Activated naive CD8-positive, alpha-beta T cell treated with anti-CD3 and anti-CD28 coated beads for 36 hours (primary cell): ENCODE data around the gene CCDC138. TPM values are rescaled to one million over a fixed set of nuclear protein-coding genes. Genes with fewer than 3 reads are reported as not detected.

ENCODE experiments used
- DNase-seq: peaks from one replicate; pipeline ENCODE4 v3.0.0; 2021
- H3K27ac Mint-ChIP-seq: one replicate; pipeline ENCODE4 v1.8.0; 2022; ENCODE audit warnings: mild to moderate bottlenecking, moderate library complexity, mixed read lengths
- H3K27me3 Mint-ChIP-seq: one replicate; pipeline ENCODE4 v1.8.0; 2022; ENCODE audit warnings: mild to moderate bottlenecking, mixed read lengths
- H3K36me3 Mint-ChIP-seq: one replicate; pipeline ENCODE4 v1.8.0; 2021; ENCODE audit warnings: mild to moderate bottlenecking, mixed read lengths
- H3K4me1 Mint-ChIP-seq: one replicate; pipeline ENCODE4 v1.8.0; 2021; ENCODE audit warnings: mixed read lengths
- H3K4me3 Mint-ChIP-seq: one replicate; pipeline ENCODE4 v1.8.0; 2022; ENCODE audit warnings: mild to moderate bottlenecking, moderate library complexity, mixed read lengths
- H3K9me3 Mint-ChIP-seq: one replicate; pipeline ENCODE4 v1.8.0; 2022; ENCODE audit warnings: mixed read lengths
- total RNA-seq, 2 experiments: library from RNA; stranded (reverse); gene quantifications; one replicate each; pipeline ENCODE4 v1.2.3, GENCODE V29; 2021

Gene CCDC138
- total RNA-seq, 2 experiments from 2014 or later, result 15.0 to 17.0 TPM

- no peaks in the 10 kb centered on the region for H3K27me3 Mint-ChIP-seq
- peaks cover 2% of the 10 kb centered on the region for H3K36me3 Mint-ChIP-seq
- H3K9me3 Mint-ChIP-seq, result no peaks in the 10 kb centered on the region
- DNase-seq, result no peak
- no peak overlapping the region for H3K27ac Mint-ChIP-seq
- H3K4me1 Mint-ChIP-seq, result peaks cover 10% of the 10 kb centered on the region
- no peak overlapping the region for H3K4me3 Mint-ChIP-seq
Measured at GRCh38 chr2:108916122-108916795, 129.7 kb downstream of the CCDC138 start.

GRCh38 chr2:108916796-108917421 is 130.3 kb downstream of the CCDC138 start:
- no peak for DNase-seq
- Mint-ChIP-seq H3K9me3 (no peaks in the 10 kb centered on the region), H3K4me1 (peaks cover 10% of the 10 kb centered on the region), H3K36me3 (peaks cover 2% of the 10 kb centered on the region), H3K27ac (no peak overlapping the region), H3K4me3 (no peak overlapping the region), H3K27me3 (no peaks in the 10 kb centered on the region)

GRCh38 chr2:108917526-108917925 is 131.0 kb downstream of the CCDC138 start:
- Mint-ChIP-seq H3K4me3 (no peak overlapping the region), H3K9me3 (no peaks in the 10 kb centered on the region), H3K27ac (no peak overlapping the region), H3K4me1 (peaks cover 10% of the 10 kb centered on the region), H3K36me3 (peaks cover under 1% of the 10 kb centered on the region), H3K27me3 (no peaks in the 10 kb centered on the region)
- no peak for DNase-seq

GRCh38 chr2:108918156-108918874 is 131.7 kb downstream of the CCDC138 start:
- Mint-ChIP-seq H3K27ac (no peak overlapping the region), H3K27me3 (no peaks in the 10 kb centered on the region), H3K4me3 (no peak overlapping the region), H3K4me1 (peaks cover 10% of the 10 kb centered on the region), H3K9me3 (no peaks in the 10 kb centered on the region), H3K36me3 (no peaks in the 10 kb centered on the region)
- no peak for DNase-seq

GRCh38 chr2:108918941-108919341 is 132.4 kb downstream of the CCDC138 start:
- no peak overlapping the region for H3K27ac Mint-ChIP-seq
- no peak overlapping the region for H3K4me3 Mint-ChIP-seq
- peaks cover 10% of the 10 kb centered on the region for H3K4me1 Mint-ChIP-seq
- H3K27me3 Mint-ChIP-seq, result no peaks in the 10 kb centered on the region
- no peaks in the 10 kb centered on the region for H3K9me3 Mint-ChIP-seq
- no peaks in the 10 kb centered on the region for H3K36me3 Mint-ChIP-seq
- no peak for DNase-seq

- H3K4me1 Mint-ChIP-seq, result peaks cover 4% of the 10 kb centered on the region
- no peaks in the 10 kb centered on the region for H3K27me3 Mint-ChIP-seq
- no peaks in the 10 kb centered on the region for H3K36me3 Mint-ChIP-seq
- H3K27ac Mint-ChIP-seq, result no peak overlapping the region
- H3K9me3 Mint-ChIP-seq, result no peaks in the 10 kb centered on the region
- DNase-seq, result no peak
- H3K4me3 Mint-ChIP-seq, result no peak overlapping the region
Measured at GRCh38 chr2:108919571-108920373, 133.2 kb downstream of the CCDC138 start.

GRCh38 chr2:108920686-108921085 is 134.1 kb downstream of the CCDC138 start:
- no peak for DNase-seq
- Mint-ChIP-seq H3K36me3 (no peaks in the 10 kb centered on the region), H3K27me3 (no peaks in the 10 kb centered on the region), H3K4me1 (peaks cover 4% of the 10 kb centered on the region), H3K9me3 (no peaks in the 10 kb centered on the region), H3K4me3 (no peak overlapping the region), H3K27ac (no peak overlapping the region)

GRCh38 chr2:108921096-108922030 is 134.8 kb downstream of the CCDC138 start:
- H3K36me3 Mint-ChIP-seq, result no peaks in the 10 kb centered on the region

GRCh38 chr2:108922141-108922915 is 135.8 kb downstream of the CCDC138 start:
- Mint-ChIP-seq H3K4me1 (peaks cover 3% of the 10 kb centered on the region), H3K36me3 (no peaks in the 10 kb centered on the region), H3K9me3 (no peaks in the 10 kb centered on the region), H3K27me3 (no peaks in the 10 kb centered on the region), H3K4me3 (no peak overlapping the region), H3K27ac (no peak overlapping the region)
- DNase-seq, result no peak

More at GRCh38 chr2:108921096-108922030, 134.8 kb downstream of the CCDC138 start:
- no peaks in the 10 kb centered on the region for H3K9me3 Mint-ChIP-seq
- no peak overlapping the region for H3K27ac Mint-ChIP-seq
- no peaks in the 10 kb centered on the region for H3K27me3 Mint-ChIP-seq
- peaks cover 4% of the 10 kb centered on the region for H3K4me1 Mint-ChIP-seq
- DNase-seq, result no peak
- H3K4me3 Mint-ChIP-seq, result no peak overlapping the region

GRCh38 chr2:108923019-108923700 is 136.6 kb downstream of the CCDC138 start:
- no peak overlapping the region for H3K27ac Mint-ChIP-seq
- DNase-seq, result no peak

GRCh38 chr2:108923736-108924579 is 137.4 kb downstream of the CCDC138 start:
- no peaks in the 10 kb centered on the region for H3K27me3 Mint-ChIP-seq
- H3K4me3 Mint-ChIP-seq, result no peak overlapping the region
- H3K4me1 Mint-ChIP-seq, result no peaks in the 10 kb centered on the region
- DNase-seq, result no peak
- no peaks in the 10 kb centered on the region for H3K9me3 Mint-ChIP-seq
- H3K36me3 Mint-ChIP-seq, result no peaks in the 10 kb centered on the region
- H3K27ac Mint-ChIP-seq, result no peak overlapping the region

More at GRCh38 chr2:108923019-108923700, 136.6 kb downstream of the CCDC138 start:
- H3K27me3 Mint-ChIP-seq, result no peaks in the 10 kb centered on the region
- no peaks in the 10 kb centered on the region for H3K9me3 Mint-ChIP-seq
- H3K4me3 Mint-ChIP-seq, result no peak overlapping the region
- no peaks in the 10 kb centered on the region for H3K36me3 Mint-ChIP-seq
- no peaks in the 10 kb centered on the region for H3K4me1 Mint-ChIP-seq

- no peaks in the 10 kb centered on the region for H3K27me3 Mint-ChIP-seq
- no peaks in the 10 kb centered on the region for H3K9me3 Mint-ChIP-seq
- H3K4me1 Mint-ChIP-seq, result no peaks in the 10 kb centered on the region
- H3K27ac Mint-ChIP-seq, result no peak overlapping the region
- DNase-seq, result no peak
- no peaks in the 10 kb centered on the region for H3K36me3 Mint-ChIP-seq
- H3K4me3 Mint-ChIP-seq, result no peak overlapping the region
Measured at GRCh38 chr2:108924580-108925251, 138.1 kb downstream of the CCDC138 start.
